IPS DF 4.7 (cell line): Measurements from ENCODE around the gene KCNMA1.
"Not testable (repeated sequence)": the region's sequence is repeated elsewhere in the genome, so short reads cannot be mapped to it uniquely, and the experiment has no call there.

Experiments used
- DNase-seq: peaks from one replicate; pipeline ENCODE4 v3.0.0-alpha.2; 2013; ENCODE audit warnings: low spot score; ENCODE audit errors: extremely low read depth

KCNMA1 gene

GRCh38 chr10:77605466-77605865 lies 32.1 kb downstream of the KCNMA1 start:
- DNase-seq, result no peak

DNA sequence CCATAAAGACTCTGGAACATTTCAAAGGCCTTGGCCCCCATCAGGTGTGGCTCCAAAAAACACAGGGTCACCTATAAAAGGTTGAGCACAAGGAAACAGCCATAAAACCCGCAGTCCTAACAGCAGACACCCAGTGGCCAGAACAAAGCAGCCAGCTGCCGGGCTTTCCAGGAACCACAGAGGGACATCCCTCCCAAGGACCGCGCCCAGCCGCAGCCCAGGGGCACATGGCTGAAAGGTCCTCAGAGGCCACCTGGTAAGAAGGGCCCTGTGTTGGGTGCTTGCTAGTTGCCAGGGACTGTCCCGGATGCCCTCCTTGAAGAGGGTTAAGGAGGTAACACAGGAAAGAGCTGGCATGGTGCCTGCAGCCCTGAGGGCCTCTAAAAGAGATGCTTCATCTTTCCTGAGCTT lies 32.7 kb downstream of the KCNMA1 start:
- DNase-seq, result no peak

GRCh38 chr10:77604063-77604462 lies 33.5 kb downstream of the KCNMA1 start:
- no peak for DNase-seq

GRCh38 chr10:77603534-77603927 lies 34.1 kb downstream of the KCNMA1 start:
- DNase-seq, result no peak

- no peak for DNase-seq
Measured at GRCh38 chr10:77602913-77603533, 34.6 kb downstream of the KCNMA1 start.

DNA sequence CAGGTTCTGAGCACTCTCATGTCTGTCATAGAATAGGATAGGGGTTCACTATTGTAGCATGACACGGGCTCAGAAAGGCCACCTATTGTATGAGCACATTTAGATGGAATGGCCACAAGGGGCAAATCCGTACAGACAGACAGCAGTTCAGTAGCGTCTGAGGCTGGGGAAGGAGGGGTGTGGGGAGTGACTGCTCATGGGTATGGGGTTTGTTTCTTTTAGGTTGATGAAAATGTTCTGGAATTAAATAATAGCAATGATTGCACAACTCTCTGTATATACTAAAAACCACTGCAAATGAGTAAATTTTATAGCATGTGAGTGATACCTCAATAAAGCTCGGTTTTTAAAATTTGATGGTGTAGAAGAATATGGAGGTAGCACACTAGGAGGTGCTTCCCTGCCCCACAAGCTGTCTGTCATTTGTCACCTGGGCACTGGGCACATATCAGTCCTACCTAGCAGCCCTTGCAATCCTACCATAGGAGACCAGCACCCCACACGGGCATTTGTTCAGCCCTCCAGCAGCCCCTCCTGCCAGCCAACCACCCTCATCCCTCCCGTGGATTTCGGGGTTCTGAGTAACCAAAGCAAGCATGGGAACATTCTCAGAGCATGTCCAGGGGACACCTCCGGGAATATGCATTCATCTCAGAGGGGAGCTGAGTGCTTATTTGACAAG lies 35.2 kb downstream of the KCNMA1 start:
- no peak for DNase-seq

GRCh38 chr10:77601488-77601887 lies 36.1 kb downstream of the KCNMA1 start:
- no peak for DNase-seq

DNA sequence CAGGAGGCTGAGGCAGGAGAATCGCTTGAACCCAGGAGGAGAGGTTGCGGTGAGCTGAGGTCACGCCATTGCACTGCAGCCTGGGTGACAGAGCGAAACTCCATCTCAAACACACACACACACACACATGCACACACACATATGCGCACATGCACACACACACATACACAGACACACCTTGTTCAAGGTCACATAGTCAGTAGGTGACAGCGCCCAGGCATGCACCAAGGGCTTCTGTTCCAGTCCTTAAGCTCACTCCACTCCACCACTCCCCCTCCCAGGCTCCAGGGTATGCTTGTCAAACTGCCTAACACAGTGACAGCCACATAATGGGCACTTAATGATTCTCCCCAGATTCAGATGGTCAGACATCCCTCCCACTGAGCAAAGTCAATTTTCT lies 37.0 kb downstream of the KCNMA1 start:
- DNase-seq, result no peak

GRCh38 chr10:77599651-77600050 lies 38.0 kb downstream of the KCNMA1 start:
- no peak for DNase-seq

DNA sequence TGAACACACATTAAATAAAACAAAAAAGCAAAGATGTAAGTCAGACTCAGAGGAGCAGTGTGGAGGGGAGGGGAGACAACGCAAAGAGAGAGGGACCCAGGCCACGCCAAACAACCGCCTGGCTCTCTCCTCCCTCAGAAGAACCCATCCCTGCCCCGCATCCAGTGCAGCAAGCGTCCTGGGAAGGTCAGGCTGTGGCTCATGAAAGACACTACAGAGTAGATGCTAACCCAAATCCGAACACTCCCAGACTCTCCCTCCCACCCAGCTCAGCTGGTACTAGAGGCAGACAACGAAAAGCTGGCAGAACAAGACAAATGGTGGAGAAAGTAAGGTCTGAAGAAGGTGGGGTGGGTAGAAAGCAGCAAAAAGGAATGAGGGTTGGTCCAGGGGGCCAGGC lies 39.0 kb downstream of the KCNMA1 start:
- DNase-seq, result no peak

DNA sequence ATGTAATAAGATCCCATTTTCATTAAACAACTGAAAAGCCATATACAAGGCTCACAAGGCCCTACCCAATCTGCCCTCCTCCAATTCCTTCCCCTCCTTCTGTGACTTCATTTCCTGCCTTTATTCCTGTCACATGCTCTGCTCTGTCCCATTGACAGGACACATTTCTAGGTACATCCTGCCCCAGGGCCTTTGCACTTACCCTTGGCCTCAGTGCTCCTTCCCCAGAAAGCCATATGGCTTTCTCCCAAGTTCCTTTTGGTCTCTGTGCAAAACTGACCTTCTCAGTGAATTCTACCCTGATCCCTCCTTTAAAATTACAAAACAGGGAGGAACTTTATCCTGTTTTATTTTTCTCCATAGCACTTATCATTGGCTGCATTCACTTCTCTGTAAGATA lies 40.0 kb downstream of the KCNMA1 start:
- no peak for DNase-seq

DNA sequence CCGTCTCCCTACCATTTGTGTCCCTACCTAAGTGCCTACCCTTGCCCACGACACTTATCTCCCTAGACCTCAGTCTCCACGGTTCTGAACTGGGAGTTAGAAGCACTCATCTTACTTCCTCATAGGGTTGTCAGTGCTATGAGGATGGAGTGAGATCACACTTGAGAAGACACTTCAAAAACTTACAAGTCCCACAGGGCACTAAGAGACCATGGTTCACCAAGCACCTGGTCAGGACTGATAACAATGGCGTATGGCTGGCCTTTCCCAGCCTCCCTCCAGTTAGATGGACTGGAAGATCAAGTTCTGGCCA lies 43.2 kb downstream of the KCNMA1 start:
- DNase-seq, result no peak

GRCh38 chr10:77593771-77594470 lies 43.7 kb downstream of the KCNMA1 start:
- DNase-seq, result no peak

GRCh38 chr10:77592946-77593636 lies 44.5 kb downstream of the KCNMA1 start:
- DNase-seq, result no peak

DNA sequence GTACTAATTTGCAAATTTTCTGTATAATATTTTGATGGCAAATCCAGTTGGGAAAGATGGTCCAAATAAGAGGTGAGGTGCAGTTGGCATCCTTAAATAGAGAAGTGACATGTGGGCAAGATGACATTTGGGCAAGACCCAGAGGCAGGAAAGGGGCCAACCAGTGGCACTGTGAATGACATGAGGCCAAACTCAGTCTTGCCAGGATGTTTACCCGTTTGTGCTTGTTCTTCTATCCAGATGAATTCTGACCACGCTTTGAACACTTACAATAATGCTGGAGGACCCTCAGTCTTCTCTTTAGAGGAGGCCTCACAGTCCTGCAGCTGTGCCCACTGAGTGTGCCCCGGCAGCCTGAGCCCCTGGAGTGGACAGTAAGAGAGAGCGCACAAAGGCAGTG lies 45.1 kb downstream of the KCNMA1 start:
- no peak for DNase-seq

- no peak for DNase-seq
Measured at GRCh38 chr10:77591238-77591880, 46.2 kb downstream of the KCNMA1 start.

DNA sequence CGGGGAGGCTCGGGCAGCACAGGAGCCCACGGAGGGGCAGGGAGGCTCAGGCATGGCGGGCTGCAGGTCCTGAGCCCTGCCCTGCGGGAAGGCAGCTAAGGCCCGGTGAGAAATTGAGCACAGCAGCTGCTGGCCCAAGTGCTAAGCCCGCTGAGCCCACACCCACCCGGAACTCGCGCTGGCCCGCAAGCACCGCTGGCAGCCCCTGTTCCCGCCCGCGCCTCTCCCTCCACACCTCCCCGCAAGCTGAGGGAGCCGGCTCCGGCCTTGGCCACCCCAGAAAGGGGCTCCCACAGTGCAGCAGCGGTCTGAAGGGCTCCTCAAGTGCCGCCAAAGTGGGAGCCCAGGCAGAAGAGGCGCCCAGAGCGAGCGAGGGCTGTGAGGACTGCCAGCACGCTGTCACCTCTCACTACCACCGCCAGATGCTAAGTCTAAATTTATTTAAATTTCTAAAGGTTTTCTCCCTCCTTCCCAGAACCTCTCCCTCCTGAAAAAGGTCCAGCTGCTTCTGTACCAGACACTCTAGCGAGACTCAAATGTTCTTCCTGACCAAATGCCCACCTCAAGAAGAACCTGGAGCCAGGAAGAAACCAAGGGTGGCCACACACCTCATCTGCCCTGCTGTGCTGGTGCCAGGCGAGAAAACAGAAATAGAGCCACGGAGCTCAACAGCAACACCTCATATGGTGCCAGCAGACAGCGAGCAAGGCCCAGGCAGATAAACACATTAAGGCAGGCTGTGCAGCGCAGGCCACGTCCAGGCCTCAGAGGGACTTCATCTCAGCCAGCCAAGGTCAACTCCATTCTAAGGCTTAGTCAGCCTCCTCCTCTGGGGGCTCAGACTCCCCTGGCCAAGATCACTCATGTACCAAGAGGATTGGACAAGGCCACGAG lies 47.0 kb downstream of the KCNMA1 start:
- no peak for DNase-seq

- not testable (repeated sequence) for DNase-seq
Measured at GRCh38 chr10:77589703-77590102, 47.9 kb downstream of the KCNMA1 start.

- DNase-seq, result no peak
Measured at GRCh38 chr10:77588886-77589285, 48.7 kb downstream of the KCNMA1 start.

DNA sequence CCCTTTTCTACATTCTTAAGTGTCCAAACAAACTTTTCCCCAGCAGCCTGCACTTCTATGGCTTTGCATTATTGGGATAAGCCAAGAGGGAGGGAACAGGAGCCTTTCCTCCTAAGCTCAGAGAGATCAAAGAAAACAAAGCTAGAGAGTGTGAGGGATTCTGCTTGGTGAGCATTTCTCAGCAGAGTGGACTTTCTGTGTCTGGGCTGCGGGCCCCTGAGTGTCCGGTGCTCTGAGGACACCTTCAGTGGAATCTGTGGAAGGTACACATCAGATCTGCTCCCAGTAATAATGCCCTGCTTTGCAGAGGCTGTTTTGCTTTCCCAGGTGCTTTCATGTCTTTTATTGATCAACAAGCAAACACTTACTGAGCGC lies 50.2 kb downstream of the KCNMA1 start:
- no peak for DNase-seq
